ENCODE results near the gene LRCH1. TPM values are rescaled to one million over a fixed set of nuclear protein-coding genes. Genes with fewer than 3 reads are reported as not detected.
A peak's percentile ranks its signal among the peaks of the same experiment; 100 is the strongest.

Gene LRCH1
- total RNA-seq, 1 experiment from 2014 or later = 10.9 TPM

DNA sequence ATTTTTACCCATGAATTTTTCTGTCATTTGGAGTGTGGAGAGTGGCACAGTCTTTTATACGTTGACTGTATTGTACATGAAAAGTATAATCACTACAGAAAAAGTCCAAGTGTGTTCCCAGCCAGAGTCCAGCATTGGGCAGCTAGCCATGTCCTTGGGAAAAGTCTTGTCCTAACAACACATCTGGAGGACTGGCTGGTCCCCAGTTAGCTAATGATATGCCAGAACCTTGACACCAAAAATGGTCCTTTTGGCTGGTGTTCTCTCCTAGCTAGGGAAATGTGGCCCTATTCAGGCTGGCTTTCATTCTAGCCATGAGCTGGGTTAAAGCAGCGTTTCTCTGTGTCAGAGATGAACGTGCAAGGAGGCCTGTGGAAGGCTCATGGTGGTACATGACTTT, 145.0 kb downstream of the LRCH1 start:
- Histone ChIP-seq H3K9me3 (replicated peaks) (no peaks in the 10 kb centered on the region), H3K4me1 (no peaks in the 10 kb centered on the region), H3K4me3 (no peak overlapping the region), H3K27me3 (no peaks in the 10 kb centered on the region), H3K36me3 (peaks cover 45% of the 10 kb centered on the region), H3K27ac (no peak overlapping the region)
- DNase-seq = no peak

- Histone ChIP-seq H3K27me3 (no peaks in the 10 kb centered on the region), H3K4me3 (no peak overlapping the region), H3K4me1 (no peaks in the 10 kb centered on the region), H3K27ac (no peak overlapping the region), H3K36me3 (peaks cover 38% of the 10 kb centered on the region), H3K9me3 (replicated peaks) (no peaks in the 10 kb centered on the region)
- no peak for DNase-seq
These were observed 146.0 kb downstream of the LRCH1 start for GRCh38 chr13:46698910-46699460.

DNA sequence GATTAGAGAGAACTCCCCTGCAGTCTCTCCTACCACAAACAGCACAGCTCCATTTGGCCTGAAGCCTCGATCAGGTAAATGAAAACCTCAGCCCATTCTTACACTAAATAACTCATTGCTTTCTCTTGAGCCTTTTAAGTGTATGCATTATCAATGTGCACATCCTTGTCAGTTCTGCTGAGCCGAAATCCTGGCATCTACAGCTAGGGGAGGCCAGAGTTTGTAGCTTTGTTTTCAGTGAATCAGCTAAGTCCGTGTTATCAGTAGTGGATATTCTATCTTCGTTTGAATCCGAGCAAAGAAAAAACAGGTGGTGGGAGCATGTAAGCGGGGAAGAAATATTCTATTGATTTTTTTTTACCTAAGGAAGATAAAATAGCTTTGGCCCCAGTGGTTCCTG, 159.6 kb downstream of the LRCH1 start:
- no peak for DNase-seq
- Histone ChIP-seq H3K27me3 (no peaks in the 10 kb centered on the region), H3K4me3 (no peak overlapping the region), H3K36me3 (peaks cover 12% of the 10 kb centered on the region), H3K9me3 (replicated peaks) (no peaks in the 10 kb centered on the region), H3K27ac (no peak overlapping the region), H3K4me1 (peaks cover 15% of the 10 kb centered on the region)

GRCh38 chr13:46715363-46715762, 162.4 kb downstream of the LRCH1 start:
- Histone ChIP-seq H3K4me3 (no peak overlapping the region), H3K27ac (no peak overlapping the region), H3K36me3 (peaks cover 10% of the 10 kb centered on the region), H3K4me1 (peaks cover 18% of the 10 kb centered on the region), H3K27me3 (no peaks in the 10 kb centered on the region), H3K9me3 (replicated peaks) (no peaks in the 10 kb centered on the region)
- DNase-seq = no peak

DNA sequence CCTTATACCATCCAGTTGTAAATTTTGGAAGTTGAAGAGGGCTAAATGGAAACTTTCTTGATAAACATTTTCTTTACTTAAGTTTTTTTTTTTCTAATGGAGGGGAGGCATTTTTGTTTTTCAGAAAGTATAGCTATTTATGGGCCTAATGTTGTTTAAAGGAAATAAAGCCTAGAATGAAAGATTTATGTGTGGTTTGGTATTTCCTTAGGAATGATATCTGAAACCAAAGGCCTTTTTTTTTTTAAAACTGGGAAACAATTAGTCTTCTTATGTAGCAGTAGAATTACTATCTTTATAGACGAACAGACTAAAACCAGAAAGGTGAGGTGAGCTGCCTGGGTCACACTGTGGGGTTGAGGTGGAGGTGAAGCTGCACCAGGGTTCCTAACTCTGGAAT, 163.9 kb downstream of the LRCH1 start:
- no peaks in the 10 kb centered on the region for H3K27me3 ChIP-seq
- peak overlapping the region; percentile 44 for H3K27ac ChIP-seq
- H3K4me3 ChIP-seq = no peak overlapping the region
- peak; percentile 10 to 26 for DNase-seq
- no peaks in the 10 kb centered on the region for H3K9me3 ChIP-seq (replicated peaks)
- peaks cover 18% of the 10 kb centered on the region for H3K4me1 ChIP-seq
- peaks cover 7% of the 10 kb centered on the region; the same call in 1 of the 2 replicates for H3K36me3 ChIP-seq

DNA sequence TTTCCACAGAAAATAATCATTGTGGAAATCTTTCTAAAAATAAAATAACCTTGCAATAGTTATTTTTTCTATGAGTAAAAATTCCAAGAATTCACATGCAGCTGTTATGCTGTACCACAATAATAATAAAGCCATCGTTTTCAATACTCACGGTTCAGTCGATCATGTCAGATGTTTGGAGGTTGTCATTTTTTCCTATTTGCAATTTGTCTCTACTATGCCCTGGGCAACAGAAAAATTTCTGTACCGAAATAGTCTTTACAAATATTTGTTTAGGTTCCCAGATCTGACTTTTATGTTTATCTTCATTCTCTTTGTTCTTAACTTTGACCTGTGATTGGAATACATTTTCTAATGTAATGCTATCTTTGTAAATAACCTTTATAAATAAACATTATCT, 164.3 kb downstream of the LRCH1 start:
- no peaks in the 10 kb centered on the region for H3K9me3 ChIP-seq (replicated peaks)
- H3K4me1 ChIP-seq = peaks cover 18% of the 10 kb centered on the region
- DNase-seq = peak in 1 of 2 experiments; percentile 38
- no peak overlapping the region for H3K4me3 ChIP-seq
- peaks cover 7% of the 10 kb centered on the region; the same call in 1 of the 2 replicates for H3K36me3 ChIP-seq
- no peaks in the 10 kb centered on the region for H3K27me3 ChIP-seq
- peak overlapping the region; percentile 44 for H3K27ac ChIP-seq

- no peak overlapping the region for H3K27ac ChIP-seq
These were observed 164.9 kb downstream of the LRCH1 start for GRCh38 chr13:46717856-46718255.

DNA sequence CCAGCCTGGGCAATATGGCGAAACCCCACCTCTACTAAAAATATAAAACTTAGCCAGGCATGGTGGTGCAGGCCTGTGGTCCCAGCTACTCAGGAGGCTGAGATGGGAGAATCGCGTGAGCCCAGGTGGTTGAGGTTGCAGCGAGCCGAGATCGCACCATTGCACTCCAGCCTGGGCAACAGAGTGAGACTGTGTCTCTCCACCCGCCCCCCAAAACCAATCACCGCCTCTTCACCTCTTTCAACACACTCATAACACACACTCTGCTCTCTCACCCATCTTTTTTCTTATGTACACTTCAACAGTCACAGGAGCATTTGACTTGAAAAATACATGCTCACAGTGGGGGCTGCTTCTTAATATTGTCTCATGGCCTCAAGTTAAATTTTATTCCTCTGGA, 167.2 kb downstream of the LRCH1 start:
- DNase-seq = no peak
- H3K4me1 ChIP-seq = peaks cover 16% of the 10 kb centered on the region
- H3K36me3 ChIP-seq = peaks cover 19% of the 10 kb centered on the region
- H3K27me3 ChIP-seq = no peaks in the 10 kb centered on the region
- H3K9me3 ChIP-seq (replicated peaks) = no peaks in the 10 kb centered on the region
- no peak overlapping the region for H3K4me3 ChIP-seq
- H3K27ac ChIP-seq = no peak overlapping the region

More at GRCh38 chr13:46717856-46718255, 164.9 kb downstream of the LRCH1 start:
- Histone ChIP-seq H3K4me1 (peaks cover 18% of the 10 kb centered on the region), H3K36me3 (peaks cover 4% of the 10 kb centered on the region; the same call in 1 of the 2 replicates), H3K27me3 (no peaks in the 10 kb centered on the region), H3K4me3 (no peak overlapping the region), H3K9me3 (replicated peaks) (no peaks in the 10 kb centered on the region)
- DNase-seq = no peak

DNA sequence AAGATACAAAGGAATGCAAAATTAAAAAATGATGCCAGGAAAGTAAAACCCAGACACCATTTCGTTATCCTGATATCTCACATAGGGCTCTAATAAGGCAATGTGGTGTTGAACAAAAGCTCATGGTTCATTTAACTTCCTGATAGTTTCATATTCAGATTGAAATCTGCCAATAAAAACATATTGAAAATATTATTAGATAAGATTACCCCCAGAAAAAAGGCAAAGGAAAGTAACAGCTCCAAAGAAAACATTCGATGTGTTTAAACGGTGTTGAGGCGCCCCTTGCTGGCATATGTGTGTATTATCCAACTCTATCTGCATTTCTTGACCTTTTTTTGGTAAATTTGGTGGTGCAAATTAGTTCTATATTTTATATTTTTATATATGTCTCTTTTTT, 168.1 kb downstream of the LRCH1 start:
- Histone ChIP-seq H3K9me3 (replicated peaks) (no peaks in the 10 kb centered on the region), H3K27ac (no peak overlapping the region), H3K36me3 (peaks cover 24% of the 10 kb centered on the region), H3K27me3 (no peaks in the 10 kb centered on the region), H3K4me3 (no peak overlapping the region), H3K4me1 (peaks cover 16% of the 10 kb centered on the region)
- peak; percentile 27 to 73 for DNase-seq

GRCh38 chr13:46726347-46726746, 173.4 kb downstream of the LRCH1 start:
- Histone ChIP-seq H3K27me3 (no peaks in the 10 kb centered on the region), H3K4me3 (no peak overlapping the region), H3K36me3 (peaks cover 45% of the 10 kb centered on the region), H3K4me1 (no peaks in the 10 kb centered on the region), H3K27ac (no peak overlapping the region), H3K9me3 (replicated peaks) (no peaks in the 10 kb centered on the region)
- no peak for DNase-seq

DNA sequence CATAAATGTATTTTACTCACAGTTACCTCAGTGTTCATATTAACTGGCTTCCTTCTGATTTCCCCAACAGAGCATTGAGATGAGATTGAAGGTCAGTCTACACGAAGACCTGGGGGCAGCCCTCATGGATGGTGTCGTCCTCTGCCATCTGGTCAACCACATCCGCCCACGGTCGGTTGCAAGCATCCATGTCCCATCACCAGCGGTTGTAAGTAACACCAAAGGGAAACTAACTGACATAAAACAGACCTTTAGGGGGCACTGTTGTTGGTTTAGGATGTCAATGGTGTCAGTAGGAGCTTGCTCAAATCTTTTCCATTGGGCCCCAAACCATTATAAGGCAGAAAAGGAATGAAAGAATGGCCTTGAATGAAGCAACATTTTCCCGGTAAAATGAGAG, 175.8 kb downstream of the LRCH1 start:
- H3K27me3 ChIP-seq = no peaks in the 10 kb centered on the region
- H3K9me3 ChIP-seq (replicated peaks) = no peaks in the 10 kb centered on the region
- peaks cover 55% of the 10 kb centered on the region for H3K36me3 ChIP-seq
- no peak overlapping the region for H3K4me3 ChIP-seq
- peak in 1 of 2 experiments; percentile 28 for DNase-seq
- H3K27ac ChIP-seq = no peak overlapping the region
- H3K4me1 ChIP-seq = no peaks in the 10 kb centered on the region

- H3K36me3 ChIP-seq = peaks cover 44% of the 10 kb centered on the region
- H3K9me3 ChIP-seq (replicated peaks) = no peaks in the 10 kb centered on the region
- H3K27me3 ChIP-seq = no peaks in the 10 kb centered on the region
- H3K4me1 ChIP-seq = no peaks in the 10 kb centered on the region
- no peak for DNase-seq
- H3K27ac ChIP-seq = no peak overlapping the region
- H3K4me3 ChIP-seq = no peak overlapping the region
These were observed 178.6 kb downstream of the LRCH1 start for GRCh38 chr13:46731535-46731934.

DNA sequence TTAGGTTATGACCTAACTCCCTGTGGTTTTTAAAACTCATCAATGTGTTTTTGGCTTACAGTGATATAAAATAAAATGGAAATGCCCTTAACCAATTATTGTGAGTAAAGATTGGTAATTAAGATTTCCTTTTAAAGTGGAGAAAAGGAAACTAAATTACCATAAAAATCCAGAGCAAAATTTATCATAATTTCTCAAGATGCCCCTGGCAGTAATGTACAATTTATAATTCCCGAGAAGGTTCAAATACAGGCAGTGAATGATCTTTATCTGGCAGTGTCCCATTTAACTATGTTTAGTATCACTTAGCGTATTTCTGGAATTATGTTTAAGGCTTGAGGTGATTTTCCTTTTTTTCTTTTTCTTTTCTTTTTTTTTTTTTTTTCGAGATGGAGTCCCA, 182.5 kb downstream of the LRCH1 start:
- no peak overlapping the region for H3K27ac ChIP-seq
- DNase-seq = no peak
- H3K27me3 ChIP-seq = no peaks in the 10 kb centered on the region
- H3K36me3 ChIP-seq = peaks cover 35% of the 10 kb centered on the region
- no peaks in the 10 kb centered on the region for H3K4me1 ChIP-seq
- no peak overlapping the region for H3K4me3 ChIP-seq
- H3K9me3 ChIP-seq (replicated peaks) = no peaks in the 10 kb centered on the region

DNA sequence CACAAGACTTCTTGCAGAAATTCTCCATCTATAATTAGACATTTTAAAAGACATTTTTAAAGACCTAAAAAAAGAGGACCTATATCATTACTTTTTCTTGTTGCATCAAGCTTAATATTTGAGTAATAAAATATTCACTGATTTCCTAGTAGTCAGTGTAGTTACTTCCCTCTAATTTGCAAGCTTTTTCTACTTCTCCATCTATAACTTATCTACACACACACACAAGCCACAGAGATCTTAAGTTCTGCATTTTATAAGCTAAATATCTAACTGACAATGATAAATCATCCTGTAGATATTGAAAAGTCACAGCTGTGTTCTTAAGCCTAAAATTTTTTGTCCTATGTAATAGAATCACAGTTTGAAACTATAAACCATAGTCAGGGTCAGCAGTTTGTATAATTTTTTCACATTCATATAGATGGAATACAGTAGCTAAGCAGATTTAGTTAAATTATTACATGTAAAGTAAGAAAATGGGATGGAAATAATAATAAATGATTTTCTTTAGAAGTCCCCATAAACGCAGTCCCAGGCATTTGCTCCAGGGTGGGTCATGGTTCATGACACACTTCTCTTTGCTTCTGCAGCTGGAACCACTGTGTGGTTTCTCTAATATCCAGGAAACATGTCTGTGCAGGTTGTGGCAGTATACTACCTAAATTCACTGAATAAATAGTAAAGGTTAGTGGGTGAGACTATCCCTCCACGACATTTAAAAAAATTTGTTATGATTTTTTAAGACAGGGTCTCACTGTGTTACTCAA, 183.8 kb downstream of the LRCH1 start:
- no peak overlapping the region for H3K27ac ChIP-seq
- no peak for DNase-seq
- no peaks in the 10 kb centered on the region for H3K9me3 ChIP-seq (replicated peaks)
- no peak overlapping the region for H3K4me3 ChIP-seq
- H3K27me3 ChIP-seq = no peaks in the 10 kb centered on the region
- peaks cover 37% of the 10 kb centered on the region for H3K36me3 ChIP-seq
- H3K4me1 ChIP-seq = no peaks in the 10 kb centered on the region

- H3K4me3 ChIP-seq = no peak overlapping the region
- no peaks in the 10 kb centered on the region for H3K9me3 ChIP-seq (replicated peaks)
- no peak for DNase-seq
- peaks cover 33% of the 10 kb centered on the region for H3K36me3 ChIP-seq
- no peaks in the 10 kb centered on the region for H3K4me1 ChIP-seq
- no peaks in the 10 kb centered on the region for H3K27me3 ChIP-seq
- H3K27ac ChIP-seq = no peak overlapping the region
These were observed 185.1 kb downstream of the LRCH1 start for GRCh38 chr13:46738055-46738454.

DNA sequence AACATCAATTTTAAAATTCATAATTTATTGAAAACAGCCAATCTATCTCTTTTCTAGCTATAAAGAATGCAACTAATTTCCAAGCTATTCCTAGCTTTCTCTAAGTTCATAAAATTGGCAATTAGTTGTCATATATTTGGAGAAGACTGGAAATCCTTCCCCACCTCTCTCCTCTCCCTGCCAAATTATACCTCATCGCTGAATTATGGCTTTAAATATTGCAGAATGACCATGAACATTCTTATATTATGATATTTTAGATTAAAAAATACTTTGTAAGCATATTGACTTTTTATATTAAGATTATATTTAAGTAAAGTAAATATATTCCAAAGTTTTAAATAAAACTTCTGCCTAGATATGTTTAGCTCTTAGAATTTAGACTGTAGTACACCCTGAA, 185.8 kb downstream of the LRCH1 start:
- Histone ChIP-seq H3K36me3 (peaks cover 27% of the 10 kb centered on the region), H3K4me1 (no peaks in the 10 kb centered on the region), H3K4me3 (no peak overlapping the region), H3K9me3 (replicated peaks) (no peaks in the 10 kb centered on the region), H3K27ac (no peak overlapping the region), H3K27me3 (no peaks in the 10 kb centered on the region)
- DNase-seq = no peak
